SU-DHL-6 (cell line): ENCODE results near the gene MIOS.

Experiments
- EZH2phosphoT487 ChIP-seq: fragments of 200-600 bp; sonication (generic), shearing (Covaris generic); conservative IDR thresholded peaks from 2 replicates; pipeline ENCODE4 v1.6.1; 2018; ENCODE audit warnings: mild to moderate bottlenecking, antibody characterized with exemption, low read length, moderate library complexity, mixed read lengths
- TF ChIP-seq, protein P1 (sequence below): fragments of 200-600 bp; sonication (generic); IDR thresholded peaks from one replicate; pipeline ENCODE4 v1.5.1; 2017; ENCODE audit warnings: antibody characterized with exemption, mild to moderate bottlenecking, low read length, moderate library complexity; ENCODE audit not compliant: insufficient read depth, poor library complexity, severe bottlenecking

DNA sequence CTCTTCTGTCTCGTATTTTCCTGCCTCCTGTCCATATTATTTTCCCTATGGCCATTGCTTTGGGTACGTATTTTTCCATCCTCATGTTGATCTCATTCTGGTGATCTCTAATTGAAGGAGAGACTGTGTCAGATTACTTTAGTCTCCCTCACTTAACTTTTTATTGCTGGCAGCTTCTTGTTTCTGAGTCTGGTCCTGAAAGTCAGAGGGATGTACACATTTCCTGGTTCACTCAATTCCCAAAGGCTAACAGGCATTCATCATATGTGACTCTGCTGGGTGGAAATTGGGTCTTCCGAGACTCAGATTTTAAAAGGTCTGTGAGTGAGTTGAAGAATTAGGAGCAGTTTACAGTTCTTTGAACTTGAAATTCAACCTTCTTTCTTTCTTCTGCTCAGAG, 84.8 kb downstream of the MIOS start:
- TF ChIP-seq, protein P1, sequence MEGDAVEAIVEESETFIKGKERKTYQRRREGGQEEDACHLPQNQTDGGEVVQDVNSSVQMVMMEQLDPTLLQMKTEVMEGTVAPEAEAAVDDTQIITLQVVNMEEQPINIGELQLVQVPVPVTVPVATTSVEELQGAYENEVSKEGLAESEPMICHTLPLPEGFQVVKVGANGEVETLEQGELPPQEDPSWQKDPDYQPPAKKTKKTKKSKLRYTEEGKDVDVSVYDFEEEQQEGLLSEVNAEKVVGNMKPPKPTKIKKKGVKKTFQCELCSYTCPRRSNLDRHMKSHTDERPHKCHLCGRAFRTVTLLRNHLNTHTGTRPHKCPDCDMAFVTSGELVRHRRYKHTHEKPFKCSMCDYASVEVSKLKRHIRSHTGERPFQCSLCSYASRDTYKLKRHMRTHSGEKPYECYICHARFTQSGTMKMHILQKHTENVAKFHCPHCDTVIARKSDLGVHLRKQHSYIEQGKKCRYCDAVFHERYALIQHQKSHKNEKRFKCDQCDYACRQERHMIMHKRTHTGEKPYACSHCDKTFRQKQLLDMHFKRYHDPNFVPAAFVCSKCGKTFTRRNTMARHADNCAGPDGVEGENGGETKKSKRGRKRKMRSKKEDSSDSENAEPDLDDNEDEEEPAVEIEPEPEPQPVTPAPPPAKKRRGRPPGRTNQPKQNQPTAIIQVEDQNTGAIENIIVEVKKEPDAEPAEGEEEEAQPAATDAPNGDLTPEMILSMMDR, result no peak
- TF ChIP-seq EZH2phosphoT487, result no peak
